AG10803 (cell line): Measurements from ENCODE around the gene CLDN5.

ENCODE experiments used
- DNase-seq: peaks from one replicate; pipeline ENCODE4 v3.0.0; 2010; ENCODE audit warnings: low read depth
- H3K4me3 ChIP-seq: 2 replicates; pipeline ENCODE4 v1.5.1; 2011; ENCODE audit warnings: mild to moderate bottlenecking, low read length, control low read depth
- TF ChIP-seq, protein P1 (sequence below): conservative IDR thresholded peaks from 2 replicates; pipeline ENCODE4 v1.5.1; 2011; ENCODE audit warnings: mild to moderate bottlenecking, low read length, control low read depth, inconsistent platforms

Gene CLDN5

GRCh38 chr22:19567157-19568009, 43.2 kb upstream of the CLDN5 start:
- no peak overlapping the region for H3K4me3 ChIP-seq
- no peak for DNase-seq
- TF ChIP-seq, protein P1, sequence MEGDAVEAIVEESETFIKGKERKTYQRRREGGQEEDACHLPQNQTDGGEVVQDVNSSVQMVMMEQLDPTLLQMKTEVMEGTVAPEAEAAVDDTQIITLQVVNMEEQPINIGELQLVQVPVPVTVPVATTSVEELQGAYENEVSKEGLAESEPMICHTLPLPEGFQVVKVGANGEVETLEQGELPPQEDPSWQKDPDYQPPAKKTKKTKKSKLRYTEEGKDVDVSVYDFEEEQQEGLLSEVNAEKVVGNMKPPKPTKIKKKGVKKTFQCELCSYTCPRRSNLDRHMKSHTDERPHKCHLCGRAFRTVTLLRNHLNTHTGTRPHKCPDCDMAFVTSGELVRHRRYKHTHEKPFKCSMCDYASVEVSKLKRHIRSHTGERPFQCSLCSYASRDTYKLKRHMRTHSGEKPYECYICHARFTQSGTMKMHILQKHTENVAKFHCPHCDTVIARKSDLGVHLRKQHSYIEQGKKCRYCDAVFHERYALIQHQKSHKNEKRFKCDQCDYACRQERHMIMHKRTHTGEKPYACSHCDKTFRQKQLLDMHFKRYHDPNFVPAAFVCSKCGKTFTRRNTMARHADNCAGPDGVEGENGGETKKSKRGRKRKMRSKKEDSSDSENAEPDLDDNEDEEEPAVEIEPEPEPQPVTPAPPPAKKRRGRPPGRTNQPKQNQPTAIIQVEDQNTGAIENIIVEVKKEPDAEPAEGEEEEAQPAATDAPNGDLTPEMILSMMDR = no peak

- TF ChIP-seq, protein P1 = no peak
- H3K4me3 ChIP-seq = no peak overlapping the region
- no peak for DNase-seq
These were observed 42.3 kb upstream of the CLDN5 start for GRCh38 chr22:19566279-19567156.

DNA sequence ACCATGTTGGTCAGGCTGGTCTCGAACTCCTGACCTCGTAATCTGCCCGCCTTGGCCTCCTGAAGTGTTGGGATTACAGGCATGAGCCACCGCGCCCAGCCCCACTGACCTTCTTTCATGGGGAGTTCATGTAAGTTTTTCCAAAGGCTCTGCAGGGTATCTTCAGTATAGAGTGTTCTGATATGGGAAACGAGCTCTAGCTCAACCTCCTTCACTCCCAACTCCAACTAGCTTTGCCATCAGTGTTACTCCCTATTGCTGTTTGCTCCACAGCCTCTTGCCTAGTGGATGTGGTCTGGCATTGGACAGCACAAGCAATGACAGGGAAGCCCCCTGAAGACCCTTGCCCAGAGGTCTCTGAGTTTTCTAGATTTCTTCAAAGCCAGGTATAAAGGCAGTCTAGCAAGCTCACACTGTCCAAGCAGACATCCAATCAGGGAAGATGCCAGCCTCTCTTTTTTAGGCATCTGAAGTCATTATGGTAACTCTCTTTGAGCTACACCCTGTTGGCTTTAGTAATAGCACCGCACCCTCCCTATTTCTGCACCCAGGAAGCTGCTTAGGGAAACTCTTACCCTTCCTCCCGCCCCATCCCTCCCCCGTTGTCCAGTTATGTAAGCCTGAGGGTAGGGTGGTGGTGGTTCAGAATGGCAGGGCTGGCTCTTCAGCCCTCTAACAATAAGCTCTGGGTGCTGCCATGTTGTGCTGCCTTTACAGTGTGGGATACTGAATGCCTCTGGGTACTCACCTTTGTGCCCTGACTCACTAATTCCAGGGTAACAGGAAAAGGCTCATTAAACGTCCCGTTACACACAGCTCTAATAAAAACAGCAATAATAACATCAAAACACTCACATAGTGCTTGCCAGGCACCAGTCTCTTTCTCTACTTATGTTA, 41.4 kb upstream of the CLDN5 start:
- DNase-seq = no peak
- no peak overlapping the region for H3K4me3 ChIP-seq
- TF ChIP-seq, protein P1 = no peak

- TF ChIP-seq, protein P1 = no peak
- no peak for DNase-seq
- H3K4me3 ChIP-seq = no peak overlapping the region
These were observed 35.7 kb upstream of the CLDN5 start for GRCh38 chr22:19559956-19560355.

GRCh38 chr22:19559324-19559811, 35.2 kb upstream of the CLDN5 start:
- no peak overlapping the region for H3K4me3 ChIP-seq
- DNase-seq = no peak
- TF ChIP-seq, protein P1 = no peak

DNA sequence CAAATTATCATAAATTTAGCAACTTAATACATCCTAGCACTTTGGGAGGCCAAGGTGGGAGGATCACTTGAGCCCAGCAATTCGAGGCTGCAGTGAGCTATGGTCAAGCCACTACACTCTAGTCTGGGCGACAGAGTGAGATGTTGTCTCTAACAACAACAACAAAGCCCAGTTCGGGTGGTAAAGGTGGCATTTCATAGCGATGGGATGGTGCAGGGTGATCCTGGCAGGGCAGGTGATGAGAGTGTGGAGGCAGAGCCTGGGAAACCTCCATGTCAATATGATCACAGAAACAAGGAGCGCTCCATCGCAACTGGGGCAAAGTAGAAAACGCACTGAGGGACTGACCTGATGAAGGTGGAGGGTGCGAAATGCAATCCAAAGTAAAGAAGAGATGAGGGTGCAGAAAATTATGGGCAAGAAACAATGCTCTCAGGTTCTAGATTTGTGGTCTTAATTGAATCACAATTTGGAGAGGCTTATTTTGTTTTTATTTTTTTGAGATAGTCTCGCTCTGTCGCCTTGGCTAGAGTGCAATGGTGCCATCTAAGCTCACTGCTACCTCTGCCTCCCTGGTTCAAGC, 32.8 kb upstream of the CLDN5 start:
- no peak for DNase-seq
- TF ChIP-seq, protein P1 = no peak
- no peak overlapping the region for H3K4me3 ChIP-seq
